SK-N-SH treated with all-trans-retinoic acid at 6 μM for 48 hours (cell line): ENCODE data around the gene EXOSC3.

Experiments
- ATAC-seq: fragments of 200-7000 bp; cut with Tn5 transposase; 3 replicates; pipeline ENCODE4 v1.9.1; 2020; ENCODE audit warnings: mild to moderate bottlenecking, moderate library complexity
- CSDC2 ChIP-seq: fragments of 250-450 bp; sonication (Bioruptor Pico); IDR thresholded peaks from 2 replicates; pipeline ENCODE4 v1.5.0; 2020; ENCODE audit warnings: mild to moderate bottlenecking, moderate library complexity
- ESRRG ChIP-seq: fragments of 250-450 bp; sonication (Bioruptor Pico); IDR thresholded peaks from 2 replicates; pipeline ENCODE4 v1.6.1; 2021; ENCODE audit warnings: mild to moderate bottlenecking
- GLIS3 ChIP-seq: fragments of 250-450 bp; sonication (Bioruptor Pico); IDR thresholded peaks from 2 replicates; pipeline ENCODE4 v1.5.0; 2020; ENCODE audit warnings: mild to moderate bottlenecking, moderate library complexity
- ISL1 ChIP-seq: fragments of 250-450 bp; sonication (Bioruptor Pico); IDR thresholded peaks from 2 replicates; pipeline ENCODE4 v2.1.2; 2022; ENCODE audit warnings: mild to moderate bottlenecking, moderate library complexity
- RARB ChIP-seq: fragments of 250-450 bp; sonication (Bioruptor Pico); IDR thresholded peaks from 2 replicates; pipeline ENCODE4 v1.8.0; 2021; ENCODE audit warnings: mild to moderate bottlenecking, moderate library complexity
- TCF4 ChIP-seq: fragments of 250-450 bp; sonication (Bioruptor Pico); IDR thresholded peaks from 2 replicates; pipeline ENCODE4 v1.8.0; 2021; ENCODE audit warnings: mild to moderate bottlenecking, moderate library complexity, borderline replicate concordance
- TOX ChIP-seq: fragments of 250-450 bp; sonication (Bioruptor Pico); IDR thresholded peaks from 2 replicates; pipeline ENCODE4 v1.8.0; 2021; ENCODE audit warnings: mild to moderate bottlenecking, moderate library complexity, borderline replicate concordance
- TSHZ2 ChIP-seq: fragments of 250-450 bp; sonication (Bioruptor Pico); IDR thresholded peaks from 2 replicates; pipeline ENCODE4 v1.5.0; 2020; ENCODE audit warnings: mild to moderate bottlenecking, moderate library complexity
- ZFP3 ChIP-seq: fragments of 250-450 bp; sonication (Bioruptor Pico); IDR thresholded peaks from 2 replicates; pipeline ENCODE4 v1.5.0; 2020; ENCODE audit warnings: mild to moderate bottlenecking, moderate library complexity
- TF ChIP-seq, protein P1 (sequence below): fragments of 250-450 bp; sonication (Bioruptor Pico); IDR thresholded peaks from 2 replicates; pipeline ENCODE4 v1.5.1; 2021; ENCODE audit warnings: mild to moderate bottlenecking, moderate library complexity

EXOSC3 gene

DNA sequence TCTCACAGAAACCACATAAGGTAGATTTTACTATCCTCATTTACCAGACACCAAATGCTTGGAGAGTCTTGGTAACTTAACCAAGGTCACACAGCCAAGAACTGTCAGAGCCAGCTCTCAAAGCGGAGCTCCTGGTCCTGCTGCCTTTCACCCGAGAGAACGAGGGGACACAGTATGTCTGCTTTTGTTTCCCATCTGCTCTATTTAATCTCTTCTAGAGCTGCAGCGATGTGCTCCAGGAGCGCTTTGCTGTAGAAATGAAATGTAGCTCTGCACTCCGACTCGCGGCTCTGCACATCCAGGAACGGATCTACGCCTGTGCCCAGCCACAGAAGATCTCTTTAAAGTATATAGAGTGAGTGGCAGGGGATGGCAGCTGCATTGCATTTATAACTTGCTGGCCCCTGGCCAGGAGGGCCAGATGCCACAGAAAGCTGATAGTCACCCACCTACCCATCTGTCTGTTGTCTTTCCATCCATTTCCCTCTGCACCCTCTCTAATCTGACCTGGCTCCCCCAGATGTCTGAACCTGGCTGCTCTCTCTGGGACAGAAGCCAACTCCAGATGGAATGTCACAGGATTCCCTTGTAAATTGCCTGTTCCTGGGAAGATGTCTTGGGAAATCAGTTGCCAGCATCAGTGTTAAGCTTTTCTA lies 52.6 kb downstream of the EXOSC3 start:
- TF ChIP-seq, protein P1, sequence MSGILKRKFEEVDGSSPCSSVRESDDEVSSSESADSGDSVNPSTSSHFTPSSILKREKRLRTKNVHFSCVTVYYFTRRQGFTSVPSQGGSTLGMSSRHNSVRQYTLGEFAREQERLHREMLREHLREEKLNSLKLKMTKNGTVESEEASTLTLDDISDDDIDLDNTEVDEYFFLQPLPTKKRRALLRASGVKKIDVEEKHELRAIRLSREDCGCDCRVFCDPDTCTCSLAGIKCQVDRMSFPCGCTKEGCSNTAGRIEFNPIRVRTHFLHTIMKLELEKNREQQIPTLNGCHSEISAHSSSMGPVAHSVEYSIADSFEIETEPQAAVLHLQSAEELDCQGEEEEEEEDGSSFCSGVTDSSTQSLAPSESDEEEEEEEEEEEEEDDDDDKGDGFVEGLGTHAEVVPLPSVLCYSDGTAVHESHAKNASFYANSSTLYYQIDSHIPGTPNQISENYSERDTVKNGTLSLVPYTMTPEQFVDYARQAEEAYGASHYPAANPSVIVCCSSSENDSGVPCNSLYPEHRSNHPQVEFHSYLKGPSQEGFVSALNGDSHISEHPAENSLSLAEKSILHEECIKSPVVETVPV (CRISPR knock-in tag) = no peak
- TF ChIP-seq TCF4 (CRISPR knock-in tag) (peak; percentile 65), TOX (CRISPR knock-in tag) (no peak), TSHZ2 (peak; percentile 34), CSDC2 (CRISPR knock-in tag) (no peak)
- ATAC-seq = peak; percentile 69

- TF ChIP-seq RARB (CRISPR knock-in tag) (no peak), ISL1 (CRISPR knock-in tag) (no peak), GLIS3 (CRISPR knock-in tag) (no peak), ZFP3 (CRISPR knock-in tag) (no peak)
- no peak for ATAC-seq
Observed at GRCh38 chr9:37730839-37731238, 54.0 kb downstream of the EXOSC3 start.

DNA sequence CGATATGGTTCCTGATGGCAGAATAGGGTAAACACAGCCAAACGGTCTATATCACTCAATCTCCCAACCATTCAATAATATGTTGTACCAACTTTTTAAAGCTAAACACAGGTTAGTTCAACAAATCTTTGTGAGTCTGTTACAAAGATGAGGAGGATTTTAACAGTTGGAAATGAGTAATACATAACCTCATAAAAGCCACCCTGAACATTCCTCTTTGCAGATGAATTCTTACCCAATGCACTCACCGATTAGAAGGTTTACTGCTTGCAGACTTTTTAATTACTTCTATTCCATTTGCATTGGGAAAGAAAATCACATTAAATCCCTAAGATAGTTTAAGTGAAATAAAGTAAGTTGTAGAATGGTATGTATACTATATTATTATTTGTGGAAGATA lies 54.6 kb downstream of the EXOSC3 start:
- TF ChIP-seq ESRRG (CRISPR knock-in tag) (no peak), TCF4 (CRISPR knock-in tag) (no peak)
- no peak for ATAC-seq
